Activated T-cell treated with anti-CD3 and anti-CD28 coated beads for 24 hours (primary cell): ENCODE results near the gene NCKAP5L.

Experiments
- DNase-seq: peaks from one replicate; pipeline ENCODE4 v3.0.0-alpha.2; 2020; ENCODE audit warnings: low read depth

Gene NCKAP5L

DNA sequence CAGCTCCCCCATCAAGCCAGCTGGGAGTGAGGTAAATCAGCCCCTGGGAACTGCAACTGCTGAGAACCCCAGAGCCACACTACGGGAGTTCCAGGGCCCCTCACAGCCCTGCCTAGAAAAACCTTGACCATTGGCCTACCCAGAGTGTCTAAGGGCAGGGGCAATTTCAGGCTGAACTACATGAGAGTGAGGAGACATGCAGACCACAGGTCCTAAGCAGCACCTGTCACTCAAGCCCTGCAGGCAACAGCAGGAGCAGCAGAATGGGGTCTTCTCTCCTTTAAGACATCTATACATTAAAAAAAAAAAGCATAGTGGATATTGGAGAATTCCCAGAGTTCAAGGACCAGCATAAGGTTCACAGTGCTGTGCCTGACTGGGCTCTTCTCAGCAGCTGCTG lies 4.9 kb downstream of the NCKAP5L start:
- no peak for DNase-seq

DNA sequence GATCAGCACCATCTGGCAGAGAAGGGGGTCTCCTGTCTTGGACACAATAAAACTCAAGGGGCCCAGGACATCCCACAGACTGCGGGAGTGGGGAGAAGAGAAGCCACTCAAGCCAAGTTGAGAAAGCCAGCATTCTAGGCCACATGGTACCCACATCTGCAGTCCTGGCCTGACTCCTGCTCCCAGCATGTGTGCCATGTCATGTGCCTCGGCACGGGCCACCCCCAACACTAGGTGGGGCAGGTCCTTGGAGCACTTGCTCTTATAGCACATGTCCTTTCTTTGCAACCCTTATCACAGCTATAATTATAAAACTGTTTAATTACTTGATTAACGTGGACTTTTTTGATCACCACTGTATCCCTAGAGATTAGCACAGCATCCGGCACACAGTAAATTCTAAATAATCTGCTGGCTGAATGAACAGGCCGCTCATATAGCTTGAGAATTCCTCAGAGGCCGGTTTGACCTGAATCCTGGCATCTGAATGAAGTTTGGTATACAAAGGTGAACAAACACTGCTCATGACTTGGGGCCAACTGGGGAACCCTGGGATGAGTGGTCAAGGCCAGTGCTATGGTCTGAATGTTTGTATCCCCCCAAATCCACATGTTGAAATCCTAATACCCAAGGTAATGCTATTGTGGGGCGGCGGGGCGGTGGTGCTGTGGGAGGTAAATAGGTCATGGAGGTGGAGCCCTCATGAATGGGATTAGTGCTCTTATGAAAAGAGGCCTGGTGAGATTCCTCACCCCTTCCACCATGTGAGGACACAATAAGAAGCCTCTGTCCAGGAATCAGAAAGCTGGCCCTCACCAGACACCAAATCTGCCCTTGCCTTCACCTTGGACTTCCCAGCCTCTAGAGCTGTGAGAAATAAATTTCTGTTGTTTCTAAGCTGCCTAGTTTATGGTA lies 6.6 kb downstream of the NCKAP5L start:
- no peak for DNase-seq

DNA sequence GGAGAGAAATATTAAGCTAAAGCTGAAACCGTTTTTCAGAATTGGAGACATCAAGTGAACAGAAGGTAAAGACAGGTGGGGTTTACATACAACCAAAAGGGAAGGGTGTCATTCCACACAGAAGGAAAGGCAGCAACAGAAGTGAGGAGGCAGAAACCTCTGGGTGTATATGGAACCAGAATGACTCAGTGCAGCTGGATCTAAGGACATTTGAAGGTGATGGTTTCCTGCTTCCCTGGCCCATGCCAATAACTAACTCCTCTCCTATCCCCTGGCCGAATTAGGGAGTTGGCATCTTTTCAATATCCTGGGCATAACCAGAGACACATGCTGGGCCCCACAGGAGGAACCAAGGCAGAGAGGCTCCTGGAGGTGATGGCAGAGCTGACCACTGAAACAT lies 8.4 kb downstream of the NCKAP5L start:
- DNase-seq = no peak

DNA sequence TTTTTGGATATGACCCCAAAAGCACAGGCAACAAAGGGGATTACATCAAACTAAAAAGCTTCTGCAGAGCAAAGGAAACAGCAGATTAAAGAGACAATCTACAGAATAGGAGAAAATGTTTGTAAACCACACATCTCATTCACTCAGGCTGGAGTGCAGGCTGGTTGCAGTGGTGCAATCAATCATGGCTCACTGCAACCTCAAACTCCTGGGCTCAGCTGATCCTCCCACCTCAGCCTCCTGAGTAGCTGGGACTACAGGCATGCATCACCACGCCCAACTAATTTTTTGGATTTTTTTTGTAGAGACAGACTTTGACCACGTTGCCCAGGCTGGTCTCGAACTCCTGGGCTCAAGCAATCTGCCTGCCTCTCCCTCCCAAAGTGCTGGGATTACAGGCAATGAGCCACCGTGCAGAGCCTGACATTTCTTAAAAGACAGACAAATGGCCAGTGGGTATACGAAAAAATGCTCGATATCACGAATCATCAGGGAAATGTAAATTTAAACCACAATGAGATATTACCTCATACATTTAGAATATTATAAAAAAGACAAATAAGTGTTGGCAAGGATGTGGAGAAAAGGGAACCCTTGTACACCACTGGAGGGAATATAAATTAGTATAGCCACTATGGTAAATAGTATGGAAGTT lies 9.8 kb downstream of the NCKAP5L start:
- DNase-seq = no peak

DNA sequence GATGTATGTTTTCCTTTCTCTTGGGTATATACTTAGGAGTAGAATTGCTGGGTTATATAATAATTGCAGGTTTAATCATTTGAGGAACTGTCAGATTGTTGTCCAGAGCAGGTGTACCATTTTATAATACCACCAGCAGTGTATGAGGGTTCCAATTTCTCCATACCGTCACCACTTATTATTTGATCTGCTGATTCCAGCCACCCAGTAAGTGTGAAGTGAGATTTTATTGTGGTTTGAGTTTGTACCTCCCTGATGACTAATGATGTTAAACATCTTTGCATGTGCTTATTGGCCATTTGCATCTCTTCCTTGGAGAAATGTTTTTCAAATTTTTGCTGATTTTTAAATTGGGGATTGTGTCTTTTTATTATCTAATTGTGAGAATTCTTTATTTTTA lies 15.1 kb downstream of the NCKAP5L start:
- DNase-seq = no peak

DNA sequence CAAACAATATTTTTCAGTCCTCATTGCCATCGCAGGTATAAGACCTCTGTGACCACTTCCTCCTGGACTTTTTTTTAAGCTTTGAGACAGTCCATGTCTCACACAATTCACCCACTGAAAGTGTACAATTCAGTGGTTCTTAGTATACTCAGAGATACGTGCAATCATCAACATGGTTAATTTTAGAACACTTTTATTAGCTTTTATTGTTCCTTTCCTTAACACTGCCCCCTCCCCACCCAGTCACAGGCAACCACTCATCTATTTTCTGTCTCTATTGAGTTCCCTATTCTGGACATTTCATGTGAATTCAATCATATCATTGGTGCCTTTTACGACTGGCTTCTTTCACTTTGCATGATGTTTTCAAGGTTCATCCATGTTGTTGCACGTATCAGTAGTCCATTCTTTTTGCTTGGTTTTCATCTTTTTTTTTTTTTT lies 16.2 kb downstream of the NCKAP5L start:
- no peak for DNase-seq

DNA sequence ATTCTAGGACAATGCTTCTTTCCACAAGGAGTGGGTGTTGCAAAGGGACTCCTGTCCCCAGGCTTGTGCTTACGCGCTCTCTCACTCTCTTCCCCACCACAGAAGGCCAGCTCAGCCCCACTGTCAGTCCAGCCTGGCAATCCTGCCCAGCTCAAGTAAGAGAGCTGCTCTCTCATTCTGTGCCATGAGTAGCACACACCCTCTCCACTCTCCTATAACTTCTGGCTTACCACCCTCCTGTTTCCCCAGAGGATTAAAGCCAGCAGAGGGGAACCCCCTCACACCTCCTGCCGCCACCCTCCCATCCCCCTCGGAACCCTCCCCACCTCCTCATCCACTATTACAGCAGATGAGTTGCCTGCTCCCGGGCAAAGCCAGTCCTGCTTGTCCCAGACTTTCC lies 17.1 kb downstream of the NCKAP5L start:
- DNase-seq = no peak

DNA sequence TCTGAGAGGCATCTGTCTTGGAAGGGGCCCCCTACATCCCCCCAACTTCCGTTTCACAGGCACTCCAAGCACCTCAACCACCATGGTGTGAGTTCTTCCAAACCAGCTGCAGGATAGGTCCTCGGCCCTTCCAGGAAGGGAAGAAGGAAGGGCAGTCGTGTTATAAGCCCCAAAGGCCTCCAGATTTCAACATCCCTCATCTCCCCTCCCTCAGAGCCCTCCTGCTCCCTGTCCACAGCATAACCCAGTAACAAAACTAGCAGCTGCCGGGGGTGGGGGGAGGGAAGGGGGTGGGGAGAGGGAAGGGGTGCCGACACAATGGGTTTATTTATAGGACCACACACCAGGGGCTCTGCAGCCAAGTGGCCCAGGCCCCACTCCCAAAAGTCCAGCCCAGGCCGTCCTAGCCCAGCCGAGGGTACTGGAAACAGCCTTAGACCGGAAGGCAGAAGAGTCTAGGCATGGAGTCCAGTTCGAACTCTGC lies 18.3 kb downstream of the NCKAP5L start:
- no peak for DNase-seq

DNA sequence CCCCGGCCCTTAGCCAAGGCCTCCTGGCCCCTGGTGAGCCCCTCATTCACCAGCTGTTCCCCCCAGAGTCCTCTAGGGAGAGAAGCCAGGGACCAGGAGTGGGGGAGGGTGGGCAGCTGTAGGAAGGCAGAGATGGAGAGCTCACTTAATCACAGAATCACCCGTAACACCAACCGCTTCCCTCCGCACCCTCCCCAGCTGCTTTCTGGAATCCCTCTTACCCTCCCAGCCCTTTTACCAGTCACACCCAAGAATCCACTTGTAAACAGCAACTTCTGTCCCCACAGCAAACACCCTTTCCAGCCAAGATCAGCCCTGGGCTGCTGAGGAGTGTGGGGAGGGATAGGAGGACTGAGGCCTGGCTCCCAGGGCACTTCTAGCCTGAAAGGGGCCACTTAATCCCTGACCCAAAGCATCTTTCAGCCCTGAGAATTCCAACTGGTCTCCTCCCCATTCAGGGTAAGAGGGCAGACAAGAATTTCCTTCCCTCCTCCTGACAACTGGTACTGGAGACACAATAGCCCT lies 18.8 kb downstream of the NCKAP5L start:
- DNase-seq = no peak

DNA sequence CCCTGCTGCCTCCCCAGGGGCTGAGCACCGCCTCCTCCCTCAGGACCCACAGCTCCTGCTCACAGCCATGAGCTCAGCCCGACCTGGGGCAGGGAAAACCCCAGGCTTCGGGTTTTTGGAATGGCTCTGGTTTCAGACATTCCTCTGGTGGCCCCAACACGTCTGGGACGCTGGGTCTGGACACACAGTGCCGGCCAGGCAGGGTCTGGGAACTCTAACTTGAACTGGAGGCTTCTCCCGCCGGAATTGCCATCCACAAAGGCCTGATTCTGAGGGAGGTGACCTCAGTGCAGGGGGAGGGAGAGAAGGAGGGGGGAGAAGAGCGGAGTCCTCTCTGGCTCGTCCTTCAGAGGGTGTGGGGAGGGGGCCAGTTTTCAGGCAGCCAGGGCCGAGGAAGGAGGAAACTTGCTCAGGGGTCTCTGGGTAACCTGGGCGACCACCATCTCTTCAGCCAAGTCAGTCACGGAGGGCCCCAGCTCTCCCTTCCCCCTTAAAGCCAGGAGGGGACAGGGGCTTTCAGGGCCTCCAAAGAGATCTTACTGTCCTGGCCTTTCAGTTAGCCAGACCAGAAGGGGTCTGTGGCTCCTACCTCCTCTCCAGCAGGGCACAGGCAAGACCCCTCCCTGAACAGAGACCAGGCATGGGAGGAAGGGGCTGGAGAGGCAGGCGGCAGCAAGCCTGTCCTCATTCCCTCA lies 19.4 kb downstream of the NCKAP5L start:
- no peak for DNase-seq

DNA sequence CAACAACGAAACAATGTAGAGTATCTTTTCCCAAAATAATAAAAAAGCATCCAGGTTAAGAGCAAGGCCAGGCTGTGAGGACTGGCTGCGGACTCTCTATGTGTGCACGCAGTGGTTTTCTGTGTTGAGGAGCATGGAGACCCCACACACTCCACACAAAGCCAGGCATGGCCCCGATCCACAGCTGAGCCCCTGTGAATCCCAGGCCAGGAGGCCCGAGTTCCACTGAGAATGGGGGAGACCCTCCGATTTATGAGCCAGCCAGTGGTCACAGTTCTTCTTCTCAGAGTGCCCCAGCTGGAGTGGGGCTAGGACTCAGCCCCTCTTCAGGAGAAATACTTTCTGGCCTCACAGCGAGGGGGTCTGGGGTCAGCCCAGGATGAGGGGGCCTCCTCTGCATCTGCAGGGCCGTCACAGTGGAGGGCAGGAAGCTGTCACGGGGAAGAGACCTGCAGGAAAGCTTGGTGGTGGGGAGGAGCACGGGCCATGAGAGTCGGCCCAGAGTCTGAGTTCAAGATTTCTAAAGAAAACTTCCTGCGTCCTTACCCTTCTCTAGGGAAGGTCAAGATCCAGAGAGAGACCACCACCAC lies 20.1 kb downstream of the NCKAP5L start:
- no peak for DNase-seq

DNA sequence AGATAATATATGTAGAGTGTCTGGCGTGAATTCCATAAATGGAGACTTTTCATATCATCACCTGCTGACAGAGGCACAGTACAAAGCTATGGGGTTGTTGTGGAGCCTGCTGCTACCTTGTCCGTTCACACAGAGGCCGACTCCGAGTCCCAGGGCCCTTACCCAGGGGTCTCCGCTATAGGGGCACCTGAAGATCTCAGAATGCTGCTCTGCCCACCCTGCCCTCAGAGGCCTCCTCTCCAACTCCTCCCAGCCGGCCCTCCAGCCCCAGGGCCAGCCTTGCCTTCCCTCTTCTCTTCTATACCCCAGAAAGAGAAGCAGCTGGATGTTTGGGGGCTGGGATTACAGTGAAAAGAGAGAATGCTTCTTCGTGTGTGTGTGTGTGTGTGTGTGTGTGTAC lies 21.3 kb downstream of the NCKAP5L start:
- no peak for DNase-seq

DNA sequence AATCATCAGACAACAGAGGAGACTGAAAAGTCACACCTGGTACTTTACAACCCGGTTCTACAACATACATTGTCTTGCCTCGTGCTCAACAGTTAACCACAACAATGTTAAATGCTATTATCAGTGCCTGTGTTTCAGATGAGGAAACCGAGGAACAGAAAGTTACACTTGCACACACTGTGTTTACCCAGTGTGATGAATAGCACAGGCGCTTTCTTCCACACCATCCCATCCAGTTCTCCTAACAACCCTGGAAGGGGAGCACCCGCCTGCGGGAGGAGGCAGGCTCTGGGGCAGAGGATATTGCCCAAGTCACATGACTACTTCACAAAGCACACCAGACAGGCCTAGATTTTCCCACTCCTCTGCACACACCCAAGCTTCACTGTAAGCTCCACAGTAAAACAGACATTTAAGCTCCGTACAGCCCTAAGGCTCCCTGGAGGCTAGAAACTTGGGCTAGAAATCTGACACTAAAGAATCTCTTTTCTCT lies 21.8 kb downstream of the NCKAP5L start:
- DNase-seq = no peak

DNA sequence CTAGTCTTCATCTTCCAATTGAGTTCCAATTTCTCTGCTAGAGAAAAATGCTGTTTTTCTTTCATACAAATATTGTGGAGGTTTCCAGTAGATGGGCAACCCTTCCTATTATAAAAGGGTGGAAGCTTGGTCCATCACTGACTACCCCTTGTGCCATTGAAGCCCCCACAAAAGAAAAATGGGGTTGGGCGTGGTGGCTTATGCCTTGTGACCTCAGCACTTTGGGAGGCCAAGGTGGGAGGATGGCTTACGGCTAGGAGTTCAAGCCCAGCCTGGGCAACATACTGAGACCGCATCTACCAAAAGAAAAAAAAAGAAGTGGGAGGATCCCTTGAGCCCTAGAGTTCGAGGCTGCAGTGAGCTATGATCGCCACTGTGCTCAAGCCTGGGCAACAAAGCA lies 22.8 kb downstream of the NCKAP5L start:
- DNase-seq = no peak

DNA sequence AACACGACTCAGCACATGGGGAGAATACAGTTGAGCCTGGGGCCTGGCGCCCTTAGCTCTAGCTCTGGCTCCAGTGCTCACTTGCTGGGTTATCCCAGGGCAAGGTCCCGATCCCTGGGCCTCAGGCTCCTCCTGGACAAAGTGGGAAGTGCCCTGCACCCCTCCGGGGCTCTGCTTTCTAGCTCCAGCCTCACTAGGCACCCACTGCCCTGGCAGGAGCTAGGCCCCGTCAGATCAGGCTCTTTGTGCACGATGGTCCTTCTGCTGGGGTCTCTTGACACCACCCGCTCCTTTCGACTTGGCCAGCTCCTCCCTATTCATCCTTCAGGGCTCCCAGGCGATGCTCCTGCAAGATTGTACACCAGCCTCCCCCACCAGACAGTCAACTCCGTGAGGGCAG lies 23.4 kb downstream of the NCKAP5L start:
- DNase-seq = no peak

DNA sequence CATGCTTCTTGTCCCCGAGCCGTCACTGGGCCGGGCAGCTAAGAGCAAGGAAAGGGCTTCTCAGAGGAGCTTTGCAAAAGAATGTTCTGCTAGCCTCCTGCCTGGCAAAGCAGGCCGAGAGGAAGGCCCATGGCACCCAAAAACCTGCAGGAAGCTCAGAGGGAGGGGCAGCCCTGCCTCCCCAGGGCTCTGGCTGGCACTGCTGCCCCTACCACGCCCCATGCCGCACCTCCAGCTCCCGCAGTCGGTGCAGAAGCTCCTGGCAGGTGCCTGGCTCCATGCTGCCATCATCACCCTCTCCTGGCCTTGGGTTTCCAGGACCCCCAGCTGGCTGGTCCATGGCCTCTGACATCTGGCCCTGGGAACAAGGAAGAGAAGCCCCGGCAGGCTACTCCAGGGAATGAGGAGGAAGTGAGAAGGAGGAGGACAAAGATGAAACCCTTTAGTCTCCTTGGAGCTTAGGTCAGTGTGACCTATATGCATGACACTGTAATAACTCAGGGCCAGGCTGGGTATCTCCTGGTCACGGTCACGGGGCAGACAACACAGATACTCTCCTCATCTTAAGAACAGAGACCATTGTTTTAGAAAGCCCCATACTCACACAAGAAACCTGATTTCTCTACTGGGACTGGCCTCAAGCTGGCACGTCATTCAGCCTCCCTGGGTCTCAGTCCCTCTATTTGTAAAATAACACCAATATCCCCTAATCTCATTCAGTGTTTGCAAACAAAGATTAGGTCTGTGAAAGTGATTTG lies 24.3 kb downstream of the NCKAP5L start:
- DNase-seq = no peak

DNA sequence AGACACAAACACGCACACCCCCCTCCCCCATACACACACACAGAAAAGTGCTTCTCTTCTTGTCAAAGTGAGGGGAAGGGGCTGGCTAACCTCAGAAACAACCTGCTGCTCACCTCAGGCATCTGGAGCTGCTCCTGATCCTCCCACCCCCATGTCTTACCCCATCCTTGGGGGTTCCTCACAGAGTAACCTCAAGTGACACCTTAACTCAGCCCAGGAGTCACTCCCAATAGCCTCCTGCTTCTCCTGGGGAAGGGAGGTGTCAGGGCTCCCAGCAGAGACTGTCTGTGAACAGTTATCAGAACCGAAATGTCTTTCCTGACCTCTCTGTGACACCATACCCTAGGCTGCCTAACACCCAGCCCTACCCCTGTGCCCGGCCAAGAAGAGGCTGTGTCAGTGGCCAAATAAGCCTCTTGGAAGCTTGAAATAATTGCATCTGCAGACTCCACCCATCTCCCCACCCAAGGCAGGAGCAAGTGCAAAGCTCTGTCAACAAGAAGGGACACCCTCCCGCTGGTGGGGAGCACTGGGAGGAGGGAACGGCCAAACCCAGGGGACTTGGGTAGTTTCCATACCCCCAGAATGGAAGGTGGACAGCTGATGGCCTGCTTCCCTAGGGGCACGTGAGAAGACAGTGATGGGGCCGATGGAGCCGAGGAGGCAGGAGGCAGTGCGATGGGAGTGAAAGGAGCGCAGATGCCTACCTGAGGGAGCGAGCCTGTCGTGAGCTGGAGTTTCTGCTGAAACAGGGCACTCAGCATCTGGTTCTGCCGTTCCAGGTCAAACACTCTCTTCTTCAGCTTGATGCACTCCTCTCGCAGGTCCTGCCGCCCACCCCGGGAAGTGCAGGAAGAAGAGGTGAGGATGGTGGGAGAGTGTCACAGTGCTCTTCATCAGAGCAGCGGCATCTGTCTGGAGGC lies 26.8 kb downstream of the NCKAP5L start:
- no peak for DNase-seq

DNA sequence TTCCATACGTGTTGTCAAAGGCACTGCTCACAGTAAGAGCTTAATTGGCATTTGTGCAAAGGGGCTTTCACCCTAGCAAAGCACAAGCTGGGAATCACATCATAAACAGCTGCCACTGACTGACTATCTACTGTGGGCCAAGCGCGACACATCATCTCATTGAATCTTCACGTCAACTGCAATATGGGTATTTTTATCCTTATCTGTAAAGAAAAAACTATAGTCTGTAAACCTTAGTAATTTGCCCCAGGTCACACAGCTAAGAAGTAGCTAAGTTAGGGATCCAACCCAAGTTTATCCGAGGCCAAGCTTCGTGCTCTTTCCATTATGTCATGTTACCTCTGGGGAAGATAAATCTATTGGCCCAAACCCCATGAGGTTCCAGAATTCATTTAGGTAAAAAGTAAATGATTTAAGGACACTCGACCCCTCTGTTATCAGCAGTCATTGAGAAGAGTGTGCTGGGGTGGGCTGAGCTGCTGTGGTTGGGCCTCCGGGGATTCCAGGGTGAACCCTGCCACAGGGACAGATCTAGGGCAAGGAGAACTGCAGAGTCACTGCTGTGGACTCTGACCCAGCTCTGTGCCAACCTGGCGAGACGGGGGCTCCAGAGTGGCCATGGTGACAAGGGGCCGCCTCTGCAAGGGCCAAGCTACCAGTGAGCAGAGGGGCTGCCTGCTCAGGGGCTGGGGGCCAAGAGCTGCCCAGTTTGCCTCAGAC lies 27.6 kb downstream of the NCKAP5L start:
- DNase-seq = no peak

DNA sequence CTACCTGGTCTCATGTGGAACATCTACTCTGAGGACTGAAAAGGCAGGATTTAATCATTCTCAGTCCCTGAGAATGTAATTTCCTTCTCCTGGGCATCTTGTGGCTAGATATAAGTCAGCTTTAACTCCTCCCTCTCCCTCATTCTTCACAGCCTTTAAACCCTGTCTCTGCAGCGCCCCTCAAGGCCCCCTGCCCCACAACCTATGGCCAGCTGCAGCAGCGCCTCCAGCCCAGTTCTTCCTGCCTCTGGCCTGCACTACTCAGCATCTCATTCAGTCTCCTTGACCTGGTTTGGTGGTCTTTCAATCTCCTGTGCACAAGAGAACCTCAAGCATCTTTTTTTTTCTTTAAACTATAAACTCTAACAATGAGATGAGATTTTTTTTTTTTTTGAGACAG lies 29.3 kb downstream of the NCKAP5L start:
- DNase-seq = no peak
